ENCODE data around the gene ZSCAN22.

Gene ZSCAN22

GRCh38 chr19:58330458-58330857 lies 3.7 kb downstream of the ZSCAN22 start:
- Histone ChIP-seq H3K4me2 (no peak overlapping the region), H3K27ac (no peak overlapping the region), H3K27me3 (ENCODE audit: insufficient read depth, low read depth) (no peaks in the 10 kb centered on the region), H3K36me3 (ENCODE audit: insufficient read depth) (no peaks in the 10 kb centered on the region), H3K4me1 (ENCODE audit: low read depth, poor library complexity, severe bottlenecking) (peaks cover 13% of the 10 kb centered on the region), H3K79me2 (ENCODE audit: insufficient read depth, low read depth) (peaks cover 21% of the 10 kb centered on the region), H3K4me3 (IDR thresholded peaks at IDR 0.05; ENCODE audit: insufficient read depth, low read depth, low read length) (no peak overlapping the region), H4K20me1 (ENCODE audit: insufficient read depth) (no peaks in the 10 kb centered on the region), H3K9ac (no peak overlapping the region), H2AFZ (ENCODE audit: low read depth) (no peak overlapping the region)
- TF ChIP-seq, protein P1, sequence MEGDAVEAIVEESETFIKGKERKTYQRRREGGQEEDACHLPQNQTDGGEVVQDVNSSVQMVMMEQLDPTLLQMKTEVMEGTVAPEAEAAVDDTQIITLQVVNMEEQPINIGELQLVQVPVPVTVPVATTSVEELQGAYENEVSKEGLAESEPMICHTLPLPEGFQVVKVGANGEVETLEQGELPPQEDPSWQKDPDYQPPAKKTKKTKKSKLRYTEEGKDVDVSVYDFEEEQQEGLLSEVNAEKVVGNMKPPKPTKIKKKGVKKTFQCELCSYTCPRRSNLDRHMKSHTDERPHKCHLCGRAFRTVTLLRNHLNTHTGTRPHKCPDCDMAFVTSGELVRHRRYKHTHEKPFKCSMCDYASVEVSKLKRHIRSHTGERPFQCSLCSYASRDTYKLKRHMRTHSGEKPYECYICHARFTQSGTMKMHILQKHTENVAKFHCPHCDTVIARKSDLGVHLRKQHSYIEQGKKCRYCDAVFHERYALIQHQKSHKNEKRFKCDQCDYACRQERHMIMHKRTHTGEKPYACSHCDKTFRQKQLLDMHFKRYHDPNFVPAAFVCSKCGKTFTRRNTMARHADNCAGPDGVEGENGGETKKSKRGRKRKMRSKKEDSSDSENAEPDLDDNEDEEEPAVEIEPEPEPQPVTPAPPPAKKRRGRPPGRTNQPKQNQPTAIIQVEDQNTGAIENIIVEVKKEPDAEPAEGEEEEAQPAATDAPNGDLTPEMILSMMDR (conservative IDR thresholded peaks at IDR 0.05; ENCODE audit: low read depth, low read length), result no peak

- Histone ChIP-seq H2AFZ (ENCODE audit: low read depth) (no peak overlapping the region), H3K27me3 (ENCODE audit: insufficient read depth, low read depth) (no peaks in the 10 kb centered on the region), H3K79me2 (ENCODE audit: insufficient read depth, low read depth) (peaks cover 13% of the 10 kb centered on the region), H3K36me3 (ENCODE audit: insufficient read depth) (no peaks in the 10 kb centered on the region), H3K9ac (no peak overlapping the region), H3K4me2 (no peak overlapping the region), H4K20me1 (ENCODE audit: insufficient read depth) (no peaks in the 10 kb centered on the region), H3K4me1 (ENCODE audit: low read depth, poor library complexity, severe bottlenecking) (peaks cover 7% of the 10 kb centered on the region), H3K4me3 (IDR thresholded peaks at IDR 0.05; ENCODE audit: insufficient read depth, low read depth, low read length) (no peak overlapping the region), H3K27ac (no peak overlapping the region)
- TF ChIP-seq, protein P1 (conservative IDR thresholded peaks at IDR 0.05; ENCODE audit: low read depth, low read length), result no peak
Measured at GRCh38 chr19:58332697-58333096, 5.9 kb downstream of the ZSCAN22 start.

DNA sequence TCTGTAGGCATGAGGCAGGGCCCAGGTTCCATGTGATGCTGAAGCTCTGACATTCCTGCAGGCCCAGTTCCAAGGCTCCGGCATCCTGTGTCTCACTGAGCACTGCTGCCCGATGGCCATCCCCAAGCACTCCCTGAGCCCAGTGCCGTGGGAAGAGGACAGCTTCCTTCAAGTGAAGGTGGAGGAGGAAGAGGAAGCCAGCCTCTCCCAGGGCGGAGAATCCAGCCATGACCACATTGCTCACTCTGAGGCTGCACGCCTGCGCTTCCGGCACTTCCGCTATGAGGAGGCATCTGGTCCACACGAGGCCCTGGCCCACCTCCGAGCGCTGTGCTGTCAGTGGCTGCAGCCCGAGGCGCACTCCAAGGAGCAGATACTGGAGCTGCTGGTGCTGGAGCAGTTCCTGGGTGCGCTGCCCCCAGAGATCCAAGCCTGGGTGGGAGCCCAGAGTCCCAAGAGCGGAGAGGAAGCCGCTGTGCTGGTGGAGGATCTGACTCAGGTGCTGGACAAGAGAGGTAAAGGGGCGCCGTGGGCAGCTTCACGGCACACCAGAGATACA lies 8.0 kb downstream of the ZSCAN22 start:
- Histone ChIP-seq H3K27ac (no peak overlapping the region), H3K79me2 (ENCODE audit: insufficient read depth, low read depth) (no peaks in the 10 kb centered on the region), H2AFZ (ENCODE audit: low read depth) (no peak overlapping the region), H3K4me3 (IDR thresholded peaks at IDR 0.05; ENCODE audit: insufficient read depth, low read depth, low read length) (no peak overlapping the region), H3K9ac (no peak overlapping the region), H3K4me1 (ENCODE audit: low read depth, poor library complexity, severe bottlenecking) (no peaks in the 10 kb centered on the region), H3K4me2 (no peak overlapping the region), H4K20me1 (ENCODE audit: insufficient read depth) (no peaks in the 10 kb centered on the region), H3K36me3 (ENCODE audit: insufficient read depth) (no peaks in the 10 kb centered on the region), H3K27me3 (ENCODE audit: insufficient read depth, low read depth) (no peaks in the 10 kb centered on the region)
- TF ChIP-seq, protein P1 (conservative IDR thresholded peaks at IDR 0.05; ENCODE audit: low read depth, low read length), result no peak

- Histone ChIP-seq H3K4me3 (IDR thresholded peaks at IDR 0.05; ENCODE audit: insufficient read depth, low read depth, low read length) (no peak overlapping the region), H3K36me3 (ENCODE audit: insufficient read depth) (no peaks in the 10 kb centered on the region)
Measured at GRCh38 chr19:58335630-58336029, 8.8 kb downstream of the ZSCAN22 start.

More at GRCh38 chr19:58335630-58336029, 8.8 kb downstream of the ZSCAN22 start:
- TF ChIP-seq, protein P1 (conservative IDR thresholded peaks at IDR 0.05; ENCODE audit: low read depth, low read length), result no peak
- H4K20me1 ChIP-seq (ENCODE audit: insufficient read depth), result no peaks in the 10 kb centered on the region
- no peak overlapping the region for H3K27ac ChIP-seq
- H2AFZ ChIP-seq (ENCODE audit: low read depth), result no peak overlapping the region
- H3K27me3 ChIP-seq (ENCODE audit: insufficient read depth, low read depth), result no peaks in the 10 kb centered on the region
- H3K4me2 ChIP-seq, result no peak overlapping the region
- no peaks in the 10 kb centered on the region for H3K4me1 ChIP-seq (ENCODE audit: low read depth, poor library complexity, severe bottlenecking)
- H3K79me2 ChIP-seq (ENCODE audit: insufficient read depth, low read depth), result no peaks in the 10 kb centered on the region
- no peak overlapping the region for H3K9ac ChIP-seq

Data from KMS-11 (cell line).